ENCODE data around the gene TFDP1.
"Not testable (repeated sequence)": the region's sequence is repeated elsewhere in the genome, so short reads cannot be mapped to it uniquely, and the experiment has no call there.

The TFDP1 gene

DNA sequence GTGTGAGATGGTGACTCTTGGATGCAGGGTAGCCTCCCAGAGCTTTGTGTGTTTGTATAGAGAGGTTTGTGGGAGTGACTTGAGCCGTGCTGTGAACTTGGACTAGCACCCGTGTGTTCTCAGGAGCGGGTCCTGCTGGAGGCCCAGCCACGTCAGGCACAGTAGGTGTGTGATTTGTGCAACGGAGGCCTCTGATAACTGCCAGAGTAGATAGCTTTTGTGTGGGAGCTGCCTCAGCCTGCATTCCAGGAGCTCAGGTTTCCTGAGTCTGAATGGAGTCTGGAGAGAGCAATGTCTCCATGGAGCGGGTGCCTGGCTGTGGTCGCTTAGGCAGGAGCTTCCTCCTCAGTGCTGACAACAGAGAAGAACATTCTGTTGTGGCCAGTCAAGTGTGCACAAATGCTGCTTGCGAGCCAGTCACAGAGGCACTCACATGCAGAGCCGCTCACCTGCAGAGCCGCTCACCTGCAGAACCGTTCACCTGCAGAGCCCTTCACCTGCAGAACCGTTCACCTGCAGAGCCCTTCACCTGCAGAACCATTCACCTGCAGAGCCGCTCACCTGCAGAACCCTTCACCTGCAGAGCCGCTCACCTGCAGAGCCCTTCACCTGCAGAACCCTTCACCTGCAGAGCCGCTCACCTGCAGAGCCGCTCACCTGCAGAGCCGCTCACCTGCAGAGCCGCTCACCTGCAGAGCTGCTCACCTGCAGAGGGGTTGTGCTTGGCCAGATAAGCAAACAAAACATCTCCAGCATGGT lies 32.6 kb downstream of the TFDP1 start:
- DNase-seq (ENCODE audit: low read depth, low spot score): no peak

- DNase-seq (ENCODE audit: low read depth, low spot score): no peak
These were observed 33.4 kb downstream of the TFDP1 start for GRCh38 chr13:113617961-113618360.

DNA sequence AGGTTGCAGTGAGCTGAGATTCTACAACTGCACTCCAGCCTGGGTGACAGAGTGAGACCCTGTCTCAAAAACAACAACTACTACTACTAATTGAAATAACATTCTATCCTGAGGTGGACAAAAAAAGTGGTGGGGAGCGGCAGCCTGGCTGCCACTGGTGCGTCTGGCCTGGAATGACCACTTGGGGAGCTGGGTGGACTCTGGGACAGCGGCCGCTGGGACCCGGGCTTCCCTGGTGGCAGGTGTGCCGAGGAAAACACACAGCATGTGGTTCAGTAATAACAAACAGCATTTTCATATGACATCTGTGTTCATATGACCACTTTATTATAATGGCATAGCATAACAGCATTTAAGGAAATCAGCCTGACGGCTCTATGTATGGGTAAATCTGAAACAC lies 33.9 kb downstream of the TFDP1 start:
- no peak for DNase-seq (ENCODE audit: low read depth, low spot score)

GRCh38 chr13:113620036-113620796 lies 35.7 kb downstream of the TFDP1 start:
- DNase-seq (ENCODE audit: low read depth, low spot score): no peak

DNA sequence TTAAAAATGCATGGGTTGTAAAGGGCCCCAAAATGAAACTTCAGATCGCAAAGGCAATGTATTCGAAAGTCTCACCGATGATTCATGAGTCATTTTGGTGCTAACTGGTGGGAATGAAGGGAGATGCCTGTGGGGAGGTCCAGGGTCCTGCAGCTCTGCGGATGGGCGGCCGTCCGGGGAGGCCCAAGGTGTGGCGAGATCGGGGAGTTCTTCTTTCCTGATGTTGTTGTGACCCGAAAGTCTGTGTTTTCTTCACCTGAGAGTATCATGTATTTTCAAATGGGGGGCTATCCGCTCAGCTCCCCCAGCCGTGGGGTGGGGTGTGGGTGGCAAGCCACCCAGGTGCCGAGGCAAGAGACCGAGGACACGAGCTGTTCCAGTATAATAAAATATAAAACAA lies 36.5 kb downstream of the TFDP1 start:
- no peak for DNase-seq (ENCODE audit: low read depth, low spot score)

- not testable (repeated sequence) for DNase-seq (ENCODE audit: low read depth, low spot score)
These were observed 36.9 kb downstream of the TFDP1 start for GRCh38 chr13:113621498-113621897.

- not testable (repeated sequence) for DNase-seq (ENCODE audit: low read depth, low spot score)
These were observed 37.5 kb downstream of the TFDP1 start for GRCh38 chr13:113621986-113622550.

DNA sequence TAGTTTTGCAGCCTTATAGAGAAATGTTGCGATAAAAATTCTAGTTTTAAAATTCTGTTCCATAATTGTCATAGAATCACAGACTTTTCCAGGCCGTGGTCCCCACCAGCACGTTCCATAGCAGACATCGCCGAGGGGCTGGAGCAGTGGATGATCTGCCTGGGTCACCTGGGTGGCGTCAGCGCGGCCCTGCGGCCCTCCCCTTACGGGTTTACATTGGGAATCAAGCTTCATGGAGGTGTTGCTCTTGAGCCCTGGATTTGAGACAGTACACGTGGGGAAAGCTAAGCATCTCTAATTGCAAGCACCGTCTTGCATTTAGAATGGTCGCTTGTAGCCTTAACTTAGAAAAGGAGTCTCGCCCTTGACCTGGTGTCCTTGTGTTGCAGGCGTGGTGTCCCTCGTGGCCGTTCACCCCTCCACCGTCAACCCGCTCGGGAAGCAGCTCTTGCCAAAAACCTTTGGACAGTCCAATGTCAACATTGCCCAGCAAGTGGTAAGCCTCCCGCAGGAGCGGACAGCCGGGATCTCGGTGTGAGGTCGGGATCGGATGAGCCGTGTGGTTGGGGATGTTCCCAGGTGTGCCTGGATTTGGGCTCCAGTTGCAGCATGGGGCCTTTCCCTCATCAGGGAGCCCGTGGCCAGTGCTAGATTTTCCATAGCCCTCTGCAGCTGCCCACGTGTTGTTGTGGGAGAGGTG lies 38.4 kb downstream of the TFDP1 start:
- no peak for DNase-seq (ENCODE audit: low read depth, low spot score)

DNA sequence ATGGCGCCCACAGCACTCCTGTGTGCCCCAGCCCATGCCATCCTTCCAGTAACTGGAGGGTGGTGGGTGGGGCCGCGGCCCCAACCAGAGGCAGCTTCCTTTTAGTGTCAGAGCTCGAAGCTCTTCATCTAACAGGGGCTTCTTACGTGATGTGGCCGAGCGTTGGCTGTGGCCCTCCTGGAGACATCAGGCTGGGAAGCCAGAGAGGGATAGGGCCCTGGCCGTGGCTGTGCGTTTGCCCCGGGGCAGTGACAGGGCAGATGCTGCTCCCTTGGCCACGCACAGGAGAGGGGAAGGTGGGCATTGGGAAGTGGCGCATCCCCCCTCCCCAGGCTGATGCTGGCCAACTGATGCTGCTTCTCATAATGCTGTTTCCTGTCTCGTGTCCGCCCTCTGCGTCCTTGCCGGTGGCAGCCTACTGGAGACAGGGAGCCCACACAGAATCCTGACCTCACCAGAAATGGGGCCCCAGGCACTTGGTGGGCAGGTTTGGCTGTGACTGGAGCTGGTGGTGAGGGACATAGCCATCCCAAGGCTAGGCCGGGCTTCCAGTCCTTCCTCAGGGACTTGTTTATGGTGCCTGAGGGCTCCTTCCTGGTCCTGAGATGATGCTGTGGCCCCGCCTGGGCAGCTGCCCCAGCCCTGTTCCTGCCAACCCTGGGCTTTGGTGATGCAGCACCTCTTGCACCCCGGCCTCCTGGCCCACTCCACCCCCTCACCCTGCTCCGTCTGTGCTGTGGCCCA lies 39.1 kb downstream of the TFDP1 start:
- no peak for DNase-seq (ENCODE audit: low read depth, low spot score)

GRCh38 chr13:113624235-113624587 lies 39.7 kb downstream of the TFDP1 start:
- no peak for DNase-seq (ENCODE audit: low read depth, low spot score)

- not testable (repeated sequence) for DNase-seq (ENCODE audit: low read depth, low spot score)
These were observed 40.2 kb downstream of the TFDP1 start for GRCh38 chr13:113624640-113625304.

- DNase-seq (ENCODE audit: low read depth, low spot score): no peak
These were observed 41.6 kb downstream of the TFDP1 start for GRCh38 chr13:113625965-113626721.

DNA sequence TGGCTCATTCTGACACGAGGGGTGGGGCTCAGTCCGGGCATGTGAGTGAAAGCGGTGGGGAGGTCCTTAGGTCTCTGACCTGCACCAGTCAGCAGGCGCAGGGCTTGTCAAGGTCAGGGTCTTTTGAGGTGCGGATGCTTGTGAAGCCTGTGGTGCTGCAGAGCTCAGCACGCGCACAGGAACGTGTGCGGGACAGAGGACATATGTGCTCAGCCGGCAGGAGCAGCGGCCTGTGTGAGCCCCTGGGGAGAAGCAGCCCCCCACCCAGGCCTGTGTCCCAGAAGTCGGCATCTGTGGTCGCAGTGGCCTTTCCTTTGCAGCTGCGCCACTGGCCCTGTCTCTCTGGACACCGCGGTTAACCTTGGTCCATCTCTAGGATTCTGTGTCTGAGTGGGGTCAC lies 42.6 kb downstream of the TFDP1 start:
- DNase-seq (ENCODE audit: low read depth, low spot score): no peak

- no peak for DNase-seq (ENCODE audit: low read depth, low spot score)
These were observed 44.0 kb downstream of the TFDP1 start for GRCh38 chr13:113628291-113629270.

DNA sequence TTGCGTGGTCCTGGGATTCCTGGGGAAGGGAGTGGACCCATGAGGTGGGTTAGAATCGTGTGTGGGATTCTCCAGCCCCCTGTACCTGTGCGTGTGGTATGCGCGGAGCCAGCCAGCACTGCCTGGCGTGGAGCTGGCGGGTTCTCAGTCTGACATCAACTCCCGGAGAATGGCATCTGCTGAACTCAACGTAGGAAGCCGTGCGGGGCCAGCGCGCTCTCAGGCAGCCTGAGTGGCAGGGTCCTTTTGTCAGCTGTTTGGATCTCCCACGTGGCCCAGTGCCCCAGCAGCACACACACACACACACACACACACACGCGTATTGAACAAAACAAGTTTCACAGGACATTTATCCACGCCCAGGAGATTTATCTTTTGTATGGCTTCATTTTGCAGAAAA lies 45.3 kb downstream of the TFDP1 start:
- no peak for DNase-seq (ENCODE audit: low read depth, low spot score)

- no peak for DNase-seq (ENCODE audit: low read depth, low spot score)
These were observed 45.7 kb downstream of the TFDP1 start for GRCh38 chr13:113630296-113630695.

DNA sequence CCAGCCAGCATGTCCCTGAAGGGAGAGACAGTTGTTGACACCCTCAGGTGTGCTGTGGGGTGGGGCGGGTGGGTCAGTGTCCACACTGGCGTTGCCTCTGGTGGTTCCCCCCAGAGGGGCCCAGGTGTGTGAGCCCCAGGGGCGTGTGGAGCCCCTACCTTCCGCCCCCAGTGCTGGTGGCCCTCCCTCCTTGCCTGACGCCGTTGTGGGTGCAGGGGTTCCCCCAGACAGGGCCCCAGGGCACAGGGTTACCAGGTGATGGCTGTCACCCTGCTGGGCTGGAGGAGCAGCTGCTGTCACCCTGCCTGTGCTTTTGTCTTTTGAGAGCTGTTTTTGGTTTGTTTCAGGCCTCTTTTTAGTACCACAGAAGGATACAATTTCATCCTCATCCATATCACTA lies 46.3 kb downstream of the TFDP1 start:
- DNase-seq (ENCODE audit: low read depth, low spot score): no peak

DNA sequence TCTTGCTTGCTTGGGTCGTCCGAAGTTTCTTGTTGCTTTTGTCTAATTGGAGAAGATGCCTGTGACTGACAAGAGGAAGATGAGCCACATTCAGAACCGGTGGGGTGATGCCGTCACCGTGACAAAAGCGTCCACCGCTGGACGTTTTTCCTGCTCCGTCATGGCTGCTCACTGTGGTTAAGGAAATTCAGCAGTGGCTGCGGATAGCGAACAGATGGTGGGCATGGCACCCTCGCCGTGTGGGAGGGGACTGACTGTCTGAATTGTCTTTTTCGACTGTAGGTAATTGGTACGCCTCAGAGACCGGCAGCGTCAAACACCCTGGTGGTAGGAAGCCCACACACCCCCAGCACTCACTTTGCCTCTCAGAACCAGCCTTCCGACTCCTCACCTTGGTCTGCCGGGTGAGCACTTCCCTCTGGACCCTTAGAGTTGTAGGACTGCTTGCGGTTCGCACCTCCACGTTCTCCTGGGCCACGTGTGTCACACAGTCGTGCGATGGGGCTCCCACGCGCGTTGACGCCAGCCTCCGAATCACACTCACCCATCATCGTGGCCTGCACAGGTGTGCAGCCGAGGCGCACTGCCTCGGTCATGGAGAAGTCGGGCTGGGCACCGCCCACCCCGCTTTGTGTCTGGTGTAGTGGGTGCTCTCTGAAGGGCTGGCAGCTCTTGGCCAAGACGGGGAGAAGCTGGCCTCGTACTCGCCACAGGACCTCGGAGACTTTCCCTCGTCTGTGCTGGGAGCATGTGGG lies 47.0 kb downstream of the TFDP1 start:
- no peak for DNase-seq (ENCODE audit: low read depth, low spot score)
